ENCODE results near the gene WDR20.
"Not testable (repeated sequence)": the region's sequence is repeated elsewhere in the genome, so short reads cannot be mapped to it uniquely, and the experiment has no call there.

The WDR20 gene

GRCh38 chr14:102154821-102155549 lies 15.3 kb downstream of the WDR20 start:
- Histone ChIP-seq H3K4me3 (ENCODE audit: low read length) (no peak overlapping the region), H3K9me3 (ENCODE audit: control insufficient read depth, low read length) (no peaks in the 10 kb centered on the region), H3K4me1 (ENCODE audit: control insufficient read depth, insufficient read depth, low read length) (peaks cover 10% of the 10 kb centered on the region), H3K9ac (ENCODE audit: low read length) (no peak overlapping the region), H3K36me3 (ENCODE audit: control insufficient read depth, insufficient read depth, low read length) (no peaks in the 10 kb centered on the region), H3K27me3 (ENCODE audit: control insufficient read depth, insufficient read depth, low read length) (no peaks in the 10 kb centered on the region)

- no peak overlapping the region for H3K9ac ChIP-seq (ENCODE audit: low read length)
- no peak overlapping the region for H3K4me3 ChIP-seq (ENCODE audit: low read length)
- H3K36me3 ChIP-seq (ENCODE audit: control insufficient read depth, insufficient read depth, low read length), result no peaks in the 10 kb centered on the region
- H3K27me3 ChIP-seq (ENCODE audit: control insufficient read depth, insufficient read depth, low read length), result no peaks in the 10 kb centered on the region
- peaks cover 10% of the 10 kb centered on the region for H3K4me1 ChIP-seq (ENCODE audit: control insufficient read depth, insufficient read depth, low read length)
- no peaks in the 10 kb centered on the region for H3K9me3 ChIP-seq (ENCODE audit: control insufficient read depth, low read length)
Measured at GRCh38 chr14:102157346-102157745, 17.6 kb downstream of the WDR20 start.

- no peaks in the 10 kb centered on the region for H3K9me3 ChIP-seq (ENCODE audit: control insufficient read depth, low read length)
- H3K4me3 ChIP-seq (ENCODE audit: low read length), result no peak overlapping the region
- peaks cover 10% of the 10 kb centered on the region for H3K4me1 ChIP-seq (ENCODE audit: control insufficient read depth, insufficient read depth, low read length)
- H3K36me3 ChIP-seq (ENCODE audit: control insufficient read depth, insufficient read depth, low read length), result no peaks in the 10 kb centered on the region
- H3K9ac ChIP-seq (ENCODE audit: low read length), result no peak overlapping the region
- no peaks in the 10 kb centered on the region for H3K27me3 ChIP-seq (ENCODE audit: control insufficient read depth, insufficient read depth, low read length)
Measured at GRCh38 chr14:102158797-102159196, 19.1 kb downstream of the WDR20 start.

- Histone ChIP-seq H3K36me3 (ENCODE audit: control insufficient read depth, insufficient read depth, low read length) (no peaks in the 10 kb centered on the region), H3K9ac (ENCODE audit: low read length) (no peak overlapping the region), H3K4me1 (ENCODE audit: control insufficient read depth, insufficient read depth, low read length) (peaks cover 13% of the 10 kb centered on the region), H3K27me3 (ENCODE audit: control insufficient read depth, insufficient read depth, low read length) (no peaks in the 10 kb centered on the region), H3K9me3 (ENCODE audit: control insufficient read depth, low read length) (no peaks in the 10 kb centered on the region), H3K4me3 (ENCODE audit: low read length) (no peak overlapping the region)
Measured at GRCh38 chr14:102159841-102160240, 20.1 kb downstream of the WDR20 start.

GRCh38 chr14:102162487-102162886 lies 22.8 kb downstream of the WDR20 start:
- Histone ChIP-seq H3K9me3 (ENCODE audit: control insufficient read depth, low read length) (no peaks in the 10 kb centered on the region), H3K9ac (ENCODE audit: low read length) (no peak overlapping the region), H3K4me3 (ENCODE audit: low read length) (no peak overlapping the region), H3K36me3 (ENCODE audit: control insufficient read depth, insufficient read depth, low read length) (no peaks in the 10 kb centered on the region), H3K27me3 (ENCODE audit: control insufficient read depth, insufficient read depth, low read length) (no peaks in the 10 kb centered on the region), H3K4me1 (ENCODE audit: control insufficient read depth, insufficient read depth, low read length) (peaks cover 11% of the 10 kb centered on the region)

- no peaks in the 10 kb centered on the region for H3K27me3 ChIP-seq (ENCODE audit: control insufficient read depth, insufficient read depth, low read length)
- H3K9ac ChIP-seq (ENCODE audit: low read length), result no peak overlapping the region
- H3K4me1 ChIP-seq (ENCODE audit: control insufficient read depth, insufficient read depth, low read length), result peaks cover 11% of the 10 kb centered on the region
Measured at GRCh38 chr14:102164241-102164641, 24.5 kb downstream of the WDR20 start.

GRCh38 chr14:102164965-102165364 lies 25.3 kb downstream of the WDR20 start:
- H3K27me3 ChIP-seq (ENCODE audit: control insufficient read depth, insufficient read depth, low read length), result no peaks in the 10 kb centered on the region
- H3K4me3 ChIP-seq (ENCODE audit: low read length), result no peak overlapping the region
- H3K36me3 ChIP-seq (ENCODE audit: control insufficient read depth, insufficient read depth, low read length), result no peaks in the 10 kb centered on the region
- peaks cover 11% of the 10 kb centered on the region for H3K4me1 ChIP-seq (ENCODE audit: control insufficient read depth, insufficient read depth, low read length)
- H3K9me3 ChIP-seq (ENCODE audit: control insufficient read depth, low read length), result no peaks in the 10 kb centered on the region
- no peak overlapping the region for H3K9ac ChIP-seq (ENCODE audit: low read length)

More at GRCh38 chr14:102164241-102164641, 24.5 kb downstream of the WDR20 start:
- no peak overlapping the region for H3K4me3 ChIP-seq (ENCODE audit: low read length)
- H3K9me3 ChIP-seq (ENCODE audit: control insufficient read depth, low read length), result no peaks in the 10 kb centered on the region
- H3K36me3 ChIP-seq (ENCODE audit: control insufficient read depth, insufficient read depth, low read length), result no peaks in the 10 kb centered on the region

- Histone ChIP-seq H3K4me3 (ENCODE audit: low read length) (no peak overlapping the region), H3K9me3 (ENCODE audit: control insufficient read depth, low read length) (no peaks in the 10 kb centered on the region), H3K27me3 (ENCODE audit: control insufficient read depth, insufficient read depth, low read length) (no peaks in the 10 kb centered on the region)
Measured at GRCh38 chr14:102170061-102170460, 30.4 kb downstream of the WDR20 start.

GRCh38 chr14:102171173-102172020 lies 31.7 kb downstream of the WDR20 start:
- Histone ChIP-seq H3K4me3 (ENCODE audit: low read length) (no peak overlapping the region), H3K36me3 (ENCODE audit: control insufficient read depth, insufficient read depth, low read length) (no peaks in the 10 kb centered on the region), H3K27me3 (ENCODE audit: control insufficient read depth, insufficient read depth, low read length) (no peaks in the 10 kb centered on the region), H3K4me1 (ENCODE audit: control insufficient read depth, insufficient read depth, low read length) (no peaks in the 10 kb centered on the region), H3K9me3 (ENCODE audit: control insufficient read depth, low read length) (no peaks in the 10 kb centered on the region), H3K9ac (ENCODE audit: low read length) (no peak overlapping the region)

More at GRCh38 chr14:102170061-102170460, 30.4 kb downstream of the WDR20 start:
- H3K9ac ChIP-seq (ENCODE audit: low read length), result no peak overlapping the region
- H3K36me3 ChIP-seq (ENCODE audit: control insufficient read depth, insufficient read depth, low read length), result no peaks in the 10 kb centered on the region
- H3K4me1 ChIP-seq (ENCODE audit: control insufficient read depth, insufficient read depth, low read length), result peaks cover 1% of the 10 kb centered on the region

- H3K27me3 ChIP-seq (ENCODE audit: control insufficient read depth, insufficient read depth, low read length); H3K4me1 ChIP-seq (ENCODE audit: control insufficient read depth, insufficient read depth, low read length); H3K4me3 ChIP-seq (ENCODE audit: low read length); H3K36me3 ChIP-seq (ENCODE audit: control insufficient read depth, insufficient read depth, low read length); H3K9me3 ChIP-seq (ENCODE audit: control insufficient read depth, low read length); H3K9ac ChIP-seq (ENCODE audit: low read length): not testable (repeated sequence)
Measured at GRCh38 chr14:102172021-102172272, 32.2 kb downstream of the WDR20 start.

- H3K27me3 ChIP-seq (ENCODE audit: control insufficient read depth, insufficient read depth, low read length); H3K4me3 ChIP-seq (ENCODE audit: low read length); H3K36me3 ChIP-seq (ENCODE audit: control insufficient read depth, insufficient read depth, low read length); H3K4me1 ChIP-seq (ENCODE audit: control insufficient read depth, insufficient read depth, low read length); H3K9me3 ChIP-seq (ENCODE audit: control insufficient read depth, low read length); H3K9ac ChIP-seq (ENCODE audit: low read length): not testable (repeated sequence)
Measured at GRCh38 chr14:102172721-102173120, 33.0 kb downstream of the WDR20 start.

GRCh38 chr14:102177161-102177560 lies 37.5 kb downstream of the WDR20 start:
- no peaks in the 10 kb centered on the region for H3K4me1 ChIP-seq (ENCODE audit: control insufficient read depth, insufficient read depth, low read length)
- H3K9ac ChIP-seq (ENCODE audit: low read length), result no peak overlapping the region
- no peak overlapping the region for H3K4me3 ChIP-seq (ENCODE audit: low read length)
- no peaks in the 10 kb centered on the region for H3K36me3 ChIP-seq (ENCODE audit: control insufficient read depth, insufficient read depth, low read length)
- H3K27me3 ChIP-seq (ENCODE audit: control insufficient read depth, insufficient read depth, low read length), result no peaks in the 10 kb centered on the region
- H3K9me3 ChIP-seq (ENCODE audit: control insufficient read depth, low read length), result no peaks in the 10 kb centered on the region

Measured in mucosa of stomach (tissue), 1 donor.